SK-N-SH (cell line): ENCODE measurements around the gene KIF19. TPM values are rescaled to one million over a fixed set of nuclear protein-coding genes. Genes with fewer than 3 reads are reported as not detected.
A peak's percentile ranks its signal among the peaks of the same experiment; 100 is the strongest.

Experiments
- CTCF ChIA-PET: fragments of 300-600, 350-600 bp; formaldehyde crosslinking; extraction: SDS; loops from one replicate; lab custom pipeline; 2021; lab: Yijun Ruan, JAX
- POLR2A ChIA-PET: fragments of 350-600 bp; sonication (Branson Sonifier 250); formaldehyde crosslinking; extraction: SDS; loops from one replicate; lab custom pipeline; 2020; ENCODE audit warnings: antibody characterized with exemption, inconsistent platforms; lab: Yijun Ruan, JAX
- DNase-seq: peaks from one replicate; pipeline ENCODE4 v3.0.0; 2012
- H2AFZ ChIP-seq: fragments of 200-600 bp; sonication (generic); 2 replicates; pipeline ENCODE4 v1.8.1; 2016; ENCODE audit warnings: antibody characterized with exemption, mild to moderate bottlenecking, low read depth
- H3F3A ChIP-seq: fragments of 200-600 bp; sonication (generic); replicated peaks from 2 replicates; pipeline ENCODE3; 2016; ENCODE audit warnings: antibody characterized with exemption, mild to moderate bottlenecking; ENCODE audit not compliant: insufficient read depth
- H3K27ac ChIP-seq, 2 experiments: fragments of 200-500 bp in 1 of 2; fragments of 200-600 bp in 1 of 2; sonication (Bioruptor generic) in 1 of 2; sonication (generic), shearing (Covaris generic) in 1 of 2; 2 replicates each; pipeline versions ENCODE4 v1.5.1 to v1.6.1; 2014 to 2016; ENCODE audit warnings: low read depth in 2 of 2, inconsistent platforms in 1 of 2, low read length in 1 of 2, mild to moderate bottlenecking in 1 of 2, mixed read lengths in 1 of 2
- H3K27me3 ChIP-seq: fragments of 200-600 bp; sonication (generic), shearing (Covaris generic); 2 replicates; pipeline ENCODE4 v1.6.1; 2016; ENCODE audit warnings: mixed run types; ENCODE audit not compliant: insufficient read depth
- H3K36me3 ChIP-seq, 2 experiments: fragments of 200-500 bp in 1 of 2; fragments of 200-600 bp in 1 of 2; sonication (Bioruptor generic) in 1 of 2; sonication (generic) in 1 of 2; replicated peaks in 1 of 2; 2 replicates each; pipeline versions ENCODE3 to v1.5.1; 2014 to 2016; ENCODE audit warnings: low read length in 1 of 2, mild to moderate bottlenecking in 1 of 2; ENCODE audit not compliant: insufficient read depth in 2 of 2, control insufficient read depth in 1 of 2
- H3K4me1 ChIP-seq, 2 experiments: fragments of 200-500 bp in 1 of 2; fragments of 200-600 bp in 1 of 2; sonication (Bioruptor generic) in 1 of 2; sonication (generic), shearing (Covaris generic) in 1 of 2; 2 replicates each; pipeline versions ENCODE4 v1.5.1 to v1.6.1; 2014 to 2016; ENCODE audit warnings: low read depth in 1 of 2, low read length in 1 of 2, mixed run types in 1 of 2; ENCODE audit not compliant: insufficient read depth in 2 of 2, control insufficient read depth in 1 of 2
- H3K4me2 ChIP-seq: fragments of 200-600 bp; sonication (generic), shearing (Covaris generic); 2 replicates; pipeline ENCODE4 v1.6.1; 2017; ENCODE audit warnings: mixed run types
- H3K4me3 ChIP-seq, 2 experiments: fragments of 200-500 bp in 1 of 2; fragments of 200-600 bp in 1 of 2; sonication (Bioruptor generic) in 1 of 2; sonication (generic), shearing (Covaris generic) in 1 of 2; 2 replicates each; pipeline versions ENCODE4 v1.5.1 to v1.8.1; 2014 to 2016; ENCODE audit warnings: low read depth in 2 of 2, inconsistent platforms in 1 of 2, low read length in 1 of 2, mild to moderate bottlenecking in 1 of 2, mixed read lengths in 1 of 2, moderate library complexity in 1 of 2
- H3K79me2 ChIP-seq: fragments of 200-600 bp; sonication (generic); 2 replicates; pipeline ENCODE4 v1.8.1; 2017; ENCODE audit warnings: mild to moderate bottlenecking; ENCODE audit not compliant: insufficient read depth
- H3K9ac ChIP-seq: fragments of 200-600 bp; sonication (generic); 2 replicates; pipeline ENCODE4 v1.6.1; 2017; ENCODE audit warnings: mixed run types
- H3K9me2 ChIP-seq: fragments of 200-600 bp; sonication (generic); 2 replicates; pipeline ENCODE4 v1.6.1; 2017; ENCODE audit warnings: mixed run types
- H3K9me3 ChIP-seq: fragments of 200-600 bp; sonication (generic); 2 replicates; pipeline ENCODE4 v1.6.1; 2017; ENCODE audit warnings: mixed run types, mild to moderate bottlenecking, moderate library complexity
- H4K20me1 ChIP-seq: fragments of 200-600 bp; sonication (generic); 2 replicates; pipeline ENCODE4 v1.6.1; 2017; ENCODE audit warnings: mild to moderate bottlenecking, mixed run types; ENCODE audit not compliant: insufficient read depth
- FOSL2 ChIP-seq: IDR thresholded peaks from 2 replicates; pipeline ENCODE4 v1.4.0; 2012; ENCODE audit warnings: low read depth, mild to moderate bottlenecking, moderate library complexity, borderline replicate concordance
- FOXM1 ChIP-seq: IDR thresholded peaks from 2 replicates; pipeline ENCODE4 v1.4.0; 2012; ENCODE audit warnings: low read depth, mild to moderate bottlenecking
- GATA2 ChIP-seq: sonication (generic); formaldehyde crosslinking; IDR thresholded peaks from 2 replicates; pipeline ENCODE4 v1.5.0; 2020; ENCODE audit warnings: mild to moderate bottlenecking, missing genetic modification reagents
- JUND ChIP-seq: IDR thresholded peaks from 2 replicates; pipeline ENCODE4 v1.4.0; 2012
- MEF2A ChIP-seq: IDR thresholded peaks from 2 replicates; pipeline ENCODE4 v1.4.0; 2012; ENCODE audit warnings: low read depth, borderline replicate concordance
- NFIC ChIP-seq: IDR thresholded peaks from 2 replicates; pipeline ENCODE4 v1.4.0; 2012; ENCODE audit warnings: borderline replicate concordance
- POLR2AphosphoS5 ChIP-seq: IDR thresholded peaks from 2 replicates; pipeline ENCODE4 v1.6.1; 2012; ENCODE audit warnings: low read depth, low read length
- RCOR1 ChIP-seq: fragments of 150-350 bp; IDR thresholded peaks from 2 replicates; pipeline ENCODE4 v1.6.1; 2017; ENCODE audit warnings: antibody characterized with exemption, low read length
- WGBS: methylation state at CpG from one replicate; pipeline ENCODE4 v1.1.6; 2017; ENCODE audit warnings: low lambda C conversion rate; 5-methylcytosine and 5-hydroxymethylcytosine counted together
- polyA plus RNA-seq, 3 experiments: library from polyadenylated mRNA; depleted of rRNA; stranded (reverse); fragments of >200 nt; gene quantifications; 2 replicates each; pipeline ENCODE4 v1.2.3, GENCODE V29; 2012
- TF ChIP-seq, protein P1 (sequence below): IDR thresholded peaks from 2 replicates; pipeline ENCODE4 v1.4.0; 2012; ENCODE audit warnings: low read depth
- TF ChIP-seq, protein P2 (sequence below): IDR thresholded peaks from 2 replicates; pipeline ENCODE4 v1.6.1; 2012; ENCODE audit warnings: mild to moderate bottlenecking, low read depth, low read length, moderate library complexity
- TF ChIP-seq, protein P3 (sequence below): fragments of 150-350 bp; IDR thresholded peaks from 2 replicates; pipeline ENCODE4 v1.6.1; 2016; ENCODE audit warnings: mild to moderate bottlenecking, low read depth, low read length
- TF ChIP-seq, protein P4 (sequence below): fragments of 150-350 bp; IDR thresholded peaks from 2 replicates; pipeline ENCODE4 v1.6.1; 2017; ENCODE audit warnings: antibody characterized with exemption, low read length, low read depth, borderline replicate concordance

Gene KIF19
- polyA plus RNA-seq, 1 of the 3 experiments (the other 2 are of a cell fraction), result not detected

DNA sequence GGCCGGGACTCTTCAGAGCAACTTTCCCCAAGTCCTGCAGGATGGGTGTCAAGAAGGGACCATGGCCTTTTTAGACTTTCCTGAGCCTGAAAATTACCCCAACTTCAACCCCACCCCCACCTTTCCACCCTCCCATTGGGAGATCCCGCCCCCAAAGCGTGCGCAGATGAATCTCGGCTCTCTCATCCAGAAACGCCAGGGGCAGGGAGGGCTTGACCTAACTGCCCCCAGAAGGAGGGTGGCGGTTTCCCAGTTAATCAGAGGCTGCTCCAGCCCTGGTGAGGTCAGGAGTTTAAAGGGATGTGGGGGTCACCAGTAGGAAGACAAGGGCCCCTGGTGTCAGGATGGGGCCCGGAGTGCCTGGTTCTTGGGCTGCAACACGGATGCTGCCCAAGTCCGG lies 480 bp downstream of the KIF19 start:
- peak overlapping the region in 1 of 2 experiments; percentile 12; a peak in 1 of 4 replicates for H3K4me3 ChIP-seq
- no peak for DNase-seq
- ChIA-PET POLR2A (no interaction called here), CTCF (no interaction called here)
- H3F3A ChIP-seq, result no peaks in the 10 kb centered on the region
- H3K9me3 ChIP-seq, result no peaks in the 10 kb centered on the region
- H3K4me1 ChIP-seq, result peaks cover 0 to 3% of the 10 kb centered on the region in 2 experiments; a peak in 1 of 4 replicates
- TF ChIP-seq NFIC (no peak), FOXM1 (no peak), POLR2AphosphoS5 (no peak)
- TF ChIP-seq, protein P1, sequence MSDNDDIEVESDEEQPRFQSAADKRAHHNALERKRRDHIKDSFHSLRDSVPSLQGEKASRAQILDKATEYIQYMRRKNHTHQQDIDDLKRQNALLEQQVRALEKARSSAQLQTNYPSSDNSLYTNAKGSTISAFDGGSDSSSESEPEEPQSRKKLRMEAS, result no peak
- no peaks in the 10 kb centered on the region for H3K9me2 ChIP-seq
- 55% methylated on average over 10 of the region's 10 CpGs for WGBS
- no peak overlapping the region for H3K4me2 ChIP-seq
- H3K79me2 ChIP-seq, result no peaks in the 10 kb centered on the region
- no peak overlapping the region for H3K9ac ChIP-seq
- no peaks in the 10 kb centered on the region for H4K20me1 ChIP-seq
- H3K36me3 ChIP-seq, result no peaks in the 10 kb centered on the region
- H2AFZ ChIP-seq, result no peak overlapping the region
- no peak overlapping the region for H3K27ac ChIP-seq
- no peaks in the 10 kb centered on the region for H3K27me3 ChIP-seq

DNA sequence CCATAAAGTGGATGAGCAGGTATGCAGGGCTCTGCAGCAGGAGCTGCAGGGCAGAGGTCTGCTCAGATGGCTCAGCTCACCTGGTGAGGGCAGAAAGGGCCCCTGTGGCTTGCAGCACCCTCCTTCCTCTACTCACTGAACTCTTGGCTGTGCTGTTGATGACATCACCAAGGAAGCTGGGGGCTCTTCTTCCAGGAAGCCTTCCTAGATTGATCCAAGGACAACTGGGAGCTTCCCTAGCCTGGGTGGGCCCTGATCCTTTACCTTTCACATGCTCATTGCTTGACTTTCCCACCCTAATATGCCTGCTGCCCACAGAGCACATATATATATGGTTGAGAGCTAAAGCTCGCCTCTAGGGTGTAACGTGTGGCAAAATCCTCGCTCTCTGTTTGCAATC lies 2.5 kb downstream of the KIF19 start:
- ChIA-PET CTCF (interaction anchor here (0.7 to 2.1 kb wide), 5 partner anchors 23 to 238 kb away, joined by 3 to 9 read pairs (median 3); no protein-coding TSS in a partner anchor), POLR2A (no interaction called here)
- H3F3A ChIP-seq, result no peaks in the 10 kb centered on the region
- no peaks in the 10 kb centered on the region for H3K9me2 ChIP-seq
- 51% methylated on average over 3 of the region's 3 CpGs for WGBS
- no peak overlapping the region for H3K27ac ChIP-seq
- no peaks in the 10 kb centered on the region for H3K79me2 ChIP-seq
- H3K27me3 ChIP-seq, result no peaks in the 10 kb centered on the region
- no peak overlapping the region for H3K4me3 ChIP-seq
- TF ChIP-seq RCOR1, result no peak
- no peak for TF ChIP-seq MEF2A
- TF ChIP-seq, protein P2, sequence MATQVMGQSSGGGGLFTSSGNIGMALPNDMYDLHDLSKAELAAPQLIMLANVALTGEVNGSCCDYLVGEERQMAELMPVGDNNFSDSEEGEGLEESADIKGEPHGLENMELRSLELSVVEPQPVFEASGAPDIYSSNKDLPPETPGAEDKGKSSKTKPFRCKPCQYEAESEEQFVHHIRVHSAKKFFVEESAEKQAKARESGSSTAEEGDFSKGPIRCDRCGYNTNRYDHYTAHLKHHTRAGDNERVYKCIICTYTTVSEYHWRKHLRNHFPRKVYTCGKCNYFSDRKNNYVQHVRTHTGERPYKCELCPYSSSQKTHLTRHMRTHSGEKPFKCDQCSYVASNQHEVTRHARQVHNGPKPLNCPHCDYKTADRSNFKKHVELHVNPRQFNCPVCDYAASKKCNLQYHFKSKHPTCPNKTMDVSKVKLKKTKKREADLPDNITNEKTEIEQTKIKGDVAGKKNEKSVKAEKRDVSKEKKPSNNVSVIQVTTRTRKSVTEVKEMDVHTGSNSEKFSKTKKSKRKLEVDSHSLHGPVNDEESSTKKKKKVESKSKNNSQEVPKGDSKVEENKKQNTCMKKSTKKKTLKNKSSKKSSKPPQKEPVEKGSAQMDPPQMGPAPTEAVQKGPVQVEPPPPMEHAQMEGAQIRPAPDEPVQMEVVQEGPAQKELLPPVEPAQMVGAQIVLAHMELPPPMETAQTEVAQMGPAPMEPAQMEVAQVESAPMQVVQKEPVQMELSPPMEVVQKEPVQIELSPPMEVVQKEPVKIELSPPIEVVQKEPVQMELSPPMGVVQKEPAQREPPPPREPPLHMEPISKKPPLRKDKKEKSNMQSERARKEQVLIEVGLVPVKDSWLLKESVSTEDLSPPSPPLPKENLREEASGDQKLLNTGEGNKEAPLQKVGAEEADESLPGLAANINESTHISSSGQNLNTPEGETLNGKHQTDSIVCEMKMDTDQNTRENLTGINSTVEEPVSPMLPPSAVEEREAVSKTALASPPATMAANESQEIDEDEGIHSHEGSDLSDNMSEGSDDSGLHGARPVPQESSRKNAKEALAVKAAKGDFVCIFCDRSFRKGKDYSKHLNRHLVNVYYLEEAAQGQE, result no peak
- TF ChIP-seq, protein P3, sequence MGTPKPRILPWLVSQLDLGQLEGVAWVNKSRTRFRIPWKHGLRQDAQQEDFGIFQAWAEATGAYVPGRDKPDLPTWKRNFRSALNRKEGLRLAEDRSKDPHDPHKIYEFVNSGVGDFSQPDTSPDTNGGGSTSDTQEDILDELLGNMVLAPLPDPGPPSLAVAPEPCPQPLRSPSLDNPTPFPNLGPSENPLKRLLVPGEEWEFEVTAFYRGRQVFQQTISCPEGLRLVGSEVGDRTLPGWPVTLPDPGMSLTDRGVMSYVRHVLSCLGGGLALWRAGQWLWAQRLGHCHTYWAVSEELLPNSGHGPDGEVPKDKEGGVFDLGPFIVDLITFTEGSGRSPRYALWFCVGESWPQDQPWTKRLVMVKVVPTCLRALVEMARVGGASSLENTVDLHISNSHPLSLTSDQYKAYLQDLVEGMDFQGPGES, result no peak
- TF ChIP-seq, protein P4, sequence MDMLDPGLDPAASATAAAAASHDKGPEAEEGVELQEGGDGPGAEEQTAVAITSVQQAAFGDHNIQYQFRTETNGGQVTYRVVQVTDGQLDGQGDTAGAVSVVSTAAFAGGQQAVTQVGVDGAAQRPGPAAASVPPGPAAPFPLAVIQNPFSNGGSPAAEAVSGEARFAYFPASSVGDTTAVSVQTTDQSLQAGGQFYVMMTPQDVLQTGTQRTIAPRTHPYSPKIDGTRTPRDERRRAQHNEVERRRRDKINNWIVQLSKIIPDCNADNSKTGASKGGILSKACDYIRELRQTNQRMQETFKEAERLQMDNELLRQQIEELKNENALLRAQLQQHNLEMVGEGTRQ, result no peak
- no peak for TF ChIP-seq FOSL2
- no peak for TF ChIP-seq GATA2
- TF ChIP-seq JUND, result no peak
- no peak overlapping the region for H2AFZ ChIP-seq
- no peaks in the 10 kb centered on the region for H3K36me3 ChIP-seq
- no peaks in the 10 kb centered on the region for H4K20me1 ChIP-seq
- DNase-seq, result no peak
- no peak overlapping the region for H3K9ac ChIP-seq
- no peak overlapping the region for H3K4me2 ChIP-seq
- H3K4me1 ChIP-seq, result peaks cover 0 to 3% of the 10 kb centered on the region in 2 experiments; a peak in 1 of 4 replicates
- no peaks in the 10 kb centered on the region for H3K9me3 ChIP-seq
